HG03039 (cell line): ENCODE results near the gene SSH2.
"Not testable (repeated sequence)": the region's sequence is repeated elsewhere in the genome, so short reads cannot be mapped to it uniquely, and the experiment has no call there.

ENCODE experiments used
- ATAC-seq: cut with Tn5 transposase; IDR thresholded peaks from one replicate; pipeline ENCODE4 v1.9.1; 2021; ENCODE audit warnings: mild to moderate bottlenecking, moderate library complexity; ENCODE audit not compliant: unreplicated experiment

Gene SSH2

DNA sequence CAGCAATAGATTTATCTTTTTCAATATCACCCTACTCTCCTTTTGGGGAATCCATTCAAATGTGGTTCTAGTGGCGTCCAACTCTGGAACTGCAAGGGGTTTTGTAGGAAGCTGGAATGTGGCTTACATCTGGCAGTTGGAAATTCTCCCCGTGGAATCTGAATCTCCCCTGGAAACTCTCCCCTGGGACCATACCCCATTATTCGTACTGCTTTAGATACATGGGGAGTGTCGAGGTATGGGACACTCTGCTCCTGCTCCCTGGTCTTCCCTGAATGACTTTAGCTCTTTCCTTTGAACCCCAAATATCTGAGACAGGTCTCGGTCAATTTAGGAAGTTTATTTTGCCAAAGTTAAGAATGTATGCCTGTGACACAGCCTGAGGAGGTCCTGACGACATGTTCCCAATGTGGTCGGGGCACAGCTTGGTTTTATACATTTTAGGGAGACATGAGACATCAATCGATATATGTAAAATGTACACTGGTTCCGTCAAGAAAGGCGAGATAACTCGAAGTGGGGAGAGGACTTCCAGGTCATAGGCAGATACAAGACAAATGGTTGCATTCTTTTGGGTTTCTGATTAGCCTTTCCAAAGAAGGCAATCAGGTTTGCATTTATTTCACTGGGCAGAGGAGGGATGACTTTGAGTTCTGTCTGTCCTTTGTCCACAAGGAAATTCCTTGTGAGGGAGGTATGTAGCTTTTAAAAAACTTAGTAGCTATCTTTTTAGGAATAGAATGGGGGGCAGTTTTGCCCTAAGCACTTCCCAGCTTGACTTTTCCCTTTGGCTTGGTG, 218.2 kb downstream of the SSH2 start:
- ATAC-seq: no peak

DNA sequence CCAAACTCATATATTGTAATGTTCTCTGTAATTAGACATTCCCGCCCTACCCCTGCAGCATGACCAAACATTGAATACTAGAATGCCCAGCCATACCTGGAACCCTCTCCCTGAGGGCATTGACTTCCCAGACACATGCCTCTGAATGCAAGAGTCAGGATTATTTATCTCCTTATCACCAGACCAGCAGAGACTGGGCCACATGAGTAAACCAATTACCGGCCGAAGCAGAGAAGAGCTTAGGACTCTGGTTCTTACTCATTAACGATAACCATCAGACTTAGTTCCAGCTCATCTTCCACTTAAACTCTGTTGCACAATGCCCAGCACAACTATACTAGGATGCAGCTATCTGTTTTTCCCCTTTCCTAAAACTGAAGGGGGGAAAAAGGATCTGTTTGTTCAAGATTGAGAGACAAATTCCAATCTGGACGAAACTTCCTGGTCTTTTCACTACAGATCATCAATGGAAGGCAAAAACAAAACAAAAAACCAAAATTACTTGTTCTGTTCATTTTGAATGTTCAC, 219.1 kb downstream of the SSH2 start:
- ATAC-seq: no peak

DNA sequence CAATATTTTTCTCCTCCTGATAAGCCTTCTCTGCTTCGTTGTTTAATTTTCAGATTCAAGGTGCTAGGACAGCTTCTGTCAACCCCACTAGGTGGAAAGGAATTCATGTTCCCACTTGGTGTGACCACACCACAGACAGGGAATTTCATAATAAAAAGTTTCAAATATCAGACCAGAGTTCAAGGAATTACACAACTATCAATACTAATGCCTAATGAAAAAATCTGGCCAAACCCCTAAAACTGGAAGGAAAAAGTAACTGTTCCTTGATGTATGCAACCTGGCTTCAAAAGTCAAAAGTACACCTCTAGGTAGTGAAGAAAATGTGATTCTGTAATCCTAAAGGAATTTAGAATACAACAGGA, 219.5 kb downstream of the SSH2 start:
- ATAC-seq: no peak

DNA sequence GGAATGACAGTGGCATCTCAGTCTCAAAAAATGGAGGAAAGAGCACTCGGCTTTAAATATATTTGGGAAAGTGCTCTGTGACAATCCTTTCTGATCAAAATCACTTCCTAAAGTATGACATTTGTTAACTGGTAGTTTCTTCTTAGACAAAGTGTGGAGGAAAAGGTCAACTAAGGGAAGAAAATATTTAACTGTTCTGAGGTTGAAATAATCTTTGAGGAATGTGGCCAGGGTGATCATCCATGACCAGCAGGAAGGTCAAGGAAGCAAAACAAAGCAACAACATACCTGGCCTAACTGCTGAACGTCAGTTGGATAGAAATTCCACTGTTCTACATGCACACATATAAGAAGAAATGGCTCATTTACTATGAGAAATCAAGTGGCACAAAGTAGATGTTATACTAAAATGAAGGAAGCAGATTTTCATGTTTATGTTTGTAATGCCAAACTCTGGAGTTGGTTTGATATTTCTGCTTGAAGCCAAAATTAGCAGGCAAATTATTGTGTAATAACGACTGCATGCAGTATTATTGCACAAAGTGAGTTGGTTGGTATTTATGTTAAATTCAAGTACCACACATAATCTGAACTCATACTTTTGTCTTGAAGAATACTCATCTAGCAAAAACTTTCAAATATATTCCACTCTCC, 220.0 kb downstream of the SSH2 start:
- no peak for ATAC-seq

DNA sequence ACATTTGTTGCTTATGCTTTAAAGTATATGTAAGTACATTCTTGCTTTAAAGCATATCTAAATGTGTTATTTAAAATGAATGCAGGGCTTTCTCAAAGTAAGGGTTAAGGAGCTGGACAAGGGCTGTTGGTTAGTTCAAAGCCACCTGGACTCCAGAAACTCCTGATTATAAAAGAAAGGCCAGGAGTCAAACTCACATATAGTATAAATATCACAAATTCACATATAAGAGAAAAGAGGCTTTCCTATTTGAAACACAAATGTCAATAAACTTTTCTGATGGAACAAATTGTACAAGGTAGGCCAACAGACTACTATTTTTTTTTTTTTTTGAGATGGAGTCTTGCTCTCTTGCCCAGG, 222.8 kb downstream of the SSH2 start:
- ATAC-seq: no peak

DNA sequence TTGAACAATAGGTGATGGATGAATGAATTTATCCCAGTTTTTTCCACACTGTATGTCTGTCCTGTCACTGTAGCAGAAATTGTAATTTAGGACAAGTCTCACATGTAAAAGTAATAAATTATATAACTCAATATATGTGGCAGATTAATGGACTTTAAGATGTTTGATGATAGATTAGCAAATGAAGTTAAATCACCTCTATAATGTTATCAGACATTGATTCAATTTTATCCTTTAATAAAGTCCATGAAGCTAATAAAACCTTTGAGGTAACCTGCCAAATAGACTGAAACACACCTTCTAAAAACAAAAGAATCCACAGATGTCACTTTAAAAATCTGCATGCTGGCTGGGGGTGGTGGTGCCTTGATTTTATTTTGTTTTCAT, 224.0 kb downstream of the SSH2 start:
- no peak for ATAC-seq

DNA sequence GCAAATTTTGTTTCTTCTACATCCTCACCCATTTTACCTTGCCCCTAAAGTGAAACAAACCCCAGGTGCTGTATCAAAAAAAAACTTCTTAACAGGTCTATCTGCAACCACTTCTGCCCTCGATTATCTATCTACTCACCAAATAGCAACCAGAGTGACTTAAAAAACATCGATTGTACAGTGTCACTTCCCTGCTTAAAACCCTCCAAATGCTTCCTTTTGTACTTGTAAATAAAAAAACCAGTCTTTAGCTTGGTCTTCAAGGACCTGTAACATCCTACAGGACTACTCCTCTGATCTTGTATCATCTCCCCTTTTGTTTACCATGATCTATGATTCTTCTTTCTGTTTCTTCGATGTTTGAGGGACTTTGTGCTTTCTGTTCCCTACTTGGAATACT, 224.6 kb downstream of the SSH2 start:
- ATAC-seq: no peak

DNA sequence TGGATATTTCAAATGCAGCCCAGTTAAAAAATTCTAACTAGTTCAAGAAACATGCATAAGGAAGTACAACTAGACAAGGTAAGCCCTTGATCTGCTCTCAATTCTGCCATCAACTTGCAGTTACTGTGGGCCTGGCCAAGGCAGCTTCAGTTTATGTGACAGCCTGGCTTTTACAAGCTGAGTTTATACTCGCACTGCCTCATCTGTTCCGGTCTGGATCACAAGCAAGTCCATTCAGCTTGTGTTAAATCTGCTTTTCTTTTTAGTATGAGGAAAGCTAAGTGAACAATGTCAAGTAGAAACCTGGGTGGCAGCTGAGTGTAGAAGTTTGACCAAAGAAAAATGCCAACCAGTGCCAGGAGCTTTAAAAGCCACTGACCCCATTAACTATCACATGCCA, 230.7 kb downstream of the SSH2 start:
- no peak for ATAC-seq

DNA sequence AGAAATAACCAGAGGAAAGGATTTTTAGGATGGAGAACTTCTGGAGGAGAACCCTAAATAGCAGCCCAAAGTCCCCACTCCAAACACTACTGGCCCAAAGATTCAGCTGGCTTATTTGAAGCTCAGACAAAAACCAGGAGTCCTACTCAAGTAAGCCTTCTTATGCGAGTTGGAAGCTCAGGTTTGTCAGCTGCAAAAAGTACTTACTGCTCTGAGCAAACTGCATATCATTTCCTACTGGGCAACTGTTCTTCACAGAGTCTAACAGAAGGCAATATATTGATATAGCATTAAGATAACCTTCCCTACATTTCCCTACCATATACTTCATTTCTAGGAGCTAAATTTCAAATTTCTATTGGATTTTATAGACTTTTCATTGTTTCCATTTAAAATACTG, 231.2 kb downstream of the SSH2 start:
- no peak for ATAC-seq

DNA sequence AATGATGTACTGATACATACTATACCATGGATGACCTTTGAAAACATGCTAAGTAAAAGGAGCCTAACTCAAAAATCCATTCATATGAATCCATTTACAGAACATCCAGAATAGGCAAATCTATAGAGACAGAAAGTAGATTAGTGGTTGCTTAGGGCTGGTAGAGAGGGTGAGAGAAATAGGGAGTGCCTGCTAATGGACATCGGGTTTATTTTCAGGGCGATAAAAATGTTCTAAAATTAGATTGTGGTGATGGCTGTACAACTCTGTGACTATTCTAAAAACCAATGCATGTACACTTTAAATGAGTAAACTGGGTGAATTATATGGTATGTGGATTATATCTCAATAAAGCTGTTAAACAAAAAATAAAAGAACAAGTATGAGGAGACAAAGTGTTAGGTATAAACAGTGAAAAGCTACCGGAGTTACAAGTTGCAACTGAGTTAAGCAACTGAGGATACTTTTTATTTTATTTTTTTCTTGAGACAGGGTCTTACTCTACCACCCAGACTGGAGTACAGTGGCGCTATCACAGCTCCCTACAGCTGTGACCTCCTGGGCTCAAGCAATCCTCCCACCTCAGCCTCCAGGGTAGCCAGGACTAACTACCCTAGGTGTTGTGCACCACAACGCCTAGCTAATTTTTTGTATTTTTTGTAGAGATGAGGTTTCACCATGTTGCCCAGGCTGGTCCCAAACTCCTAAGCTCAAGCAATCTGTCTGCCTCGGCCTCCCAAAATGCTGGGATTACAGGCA, 231.8 kb downstream of the SSH2 start:
- no peak for ATAC-seq

DNA sequence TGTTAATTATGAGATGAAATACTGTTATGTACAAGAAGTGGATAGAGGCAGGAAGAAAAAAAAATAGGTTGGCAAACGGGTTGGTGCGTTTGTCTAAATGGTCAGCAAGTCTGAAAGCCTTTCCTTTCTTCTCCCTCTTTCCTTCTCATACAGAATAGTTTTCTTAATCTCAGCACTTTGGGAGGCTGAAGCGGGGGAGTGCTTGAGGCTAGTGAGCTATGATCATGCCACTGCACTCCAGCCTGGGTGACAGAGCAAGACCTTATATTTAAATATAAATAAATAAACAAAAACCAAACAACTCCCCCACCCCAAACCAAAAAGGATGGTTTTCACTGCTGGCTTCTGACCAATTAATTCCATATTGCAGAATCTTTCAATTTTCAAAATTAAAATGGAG, 232.7 kb downstream of the SSH2 start:
- ATAC-seq: no peak

DNA sequence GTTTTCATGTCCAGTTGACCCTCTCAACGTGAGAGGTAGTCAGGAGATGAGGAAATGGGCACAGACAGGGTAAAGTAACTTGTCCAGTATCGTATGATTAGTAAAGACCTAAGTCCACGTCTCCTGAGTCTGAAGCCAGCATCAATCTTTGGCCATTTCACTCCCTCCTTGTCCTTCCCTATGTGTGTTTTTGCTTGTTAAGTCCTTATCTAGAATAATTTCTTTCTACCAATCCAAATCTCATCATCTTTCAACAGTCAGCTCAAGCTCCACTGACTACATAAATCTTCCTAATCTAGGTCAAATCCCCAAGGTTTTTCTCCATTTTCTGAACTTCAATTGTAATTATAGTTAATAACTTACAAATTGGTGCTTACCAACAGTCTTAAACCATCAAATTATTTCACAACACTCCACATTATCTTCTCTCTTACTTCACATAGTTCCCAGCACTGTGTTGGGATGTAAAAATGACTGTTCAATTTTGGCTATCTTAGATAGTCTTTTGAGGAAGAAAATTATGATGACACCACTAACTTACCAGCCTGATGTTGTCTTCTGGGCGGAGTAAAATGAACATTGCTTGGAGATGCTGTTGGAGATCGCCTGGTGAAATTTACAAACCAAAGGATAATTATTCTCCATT, 235.0 kb downstream of the SSH2 start:
- ATAC-seq: no peak

DNA sequence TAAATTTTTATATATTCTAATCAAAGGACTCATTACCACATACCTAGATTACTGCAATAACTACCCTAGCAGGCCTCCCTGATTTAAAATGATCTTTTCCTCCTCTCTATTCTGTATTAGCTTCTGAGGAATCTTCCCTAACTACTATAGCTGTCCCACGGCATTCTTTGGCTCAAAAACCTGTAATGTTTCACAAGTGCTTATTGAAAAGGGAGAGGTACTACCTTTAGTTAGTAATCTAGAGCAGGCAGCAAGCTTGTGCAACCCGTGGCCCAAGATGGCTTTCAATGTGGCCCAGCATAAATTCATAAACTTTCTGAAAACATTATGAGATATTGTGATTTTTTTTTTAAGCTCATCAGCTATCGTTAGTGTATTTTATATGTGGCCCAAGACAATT, 236.3 kb downstream of the SSH2 start:
- no peak for ATAC-seq

DNA sequence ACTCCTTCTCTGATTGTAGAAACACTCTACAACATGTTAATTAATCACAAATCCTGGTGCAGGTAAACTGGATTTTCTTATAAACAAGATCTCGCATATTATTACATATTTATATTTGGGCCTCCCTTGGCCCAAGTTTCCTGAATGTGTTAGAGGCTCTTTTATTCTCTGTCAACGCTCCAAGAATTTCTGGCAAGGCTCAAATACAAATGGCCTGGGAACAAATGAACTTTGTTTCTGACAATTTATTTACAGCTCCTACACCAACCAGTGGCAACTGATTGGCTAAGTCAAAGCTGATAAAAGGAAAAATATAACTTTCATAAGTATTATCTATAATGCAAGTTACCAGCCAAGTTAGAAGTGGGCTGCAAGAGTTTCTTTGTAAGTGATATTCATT, 242.4 kb downstream of the SSH2 start:
- no peak for ATAC-seq

DNA sequence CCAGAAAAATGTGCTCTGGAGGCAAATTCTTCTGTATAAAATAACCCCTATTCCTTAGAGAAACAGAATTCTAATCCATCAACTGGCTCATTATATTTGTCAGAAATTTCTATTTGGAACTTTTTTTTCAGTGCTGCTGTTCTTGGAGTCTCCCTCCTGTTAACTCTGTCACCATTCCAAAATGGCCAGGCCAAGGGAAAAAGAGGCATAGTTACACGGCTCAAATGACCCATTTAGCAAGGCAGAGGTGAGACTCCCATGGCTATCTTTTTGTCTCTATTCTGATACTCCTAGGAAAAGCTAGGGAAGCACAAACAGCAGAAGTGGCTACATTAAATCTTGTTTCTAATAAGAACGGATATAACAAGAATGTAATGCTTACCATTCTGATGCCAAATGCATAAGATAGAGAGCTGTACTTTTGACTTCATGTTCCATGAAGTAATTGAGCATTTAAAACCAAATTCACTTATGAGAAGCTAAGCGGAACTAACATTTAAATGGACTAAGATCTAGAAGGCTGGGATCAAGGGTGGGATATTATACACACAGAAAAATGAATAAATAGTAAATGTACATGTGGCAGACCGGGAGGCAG, 242.9 kb downstream of the SSH2 start:
- ATAC-seq: no peak

DNA sequence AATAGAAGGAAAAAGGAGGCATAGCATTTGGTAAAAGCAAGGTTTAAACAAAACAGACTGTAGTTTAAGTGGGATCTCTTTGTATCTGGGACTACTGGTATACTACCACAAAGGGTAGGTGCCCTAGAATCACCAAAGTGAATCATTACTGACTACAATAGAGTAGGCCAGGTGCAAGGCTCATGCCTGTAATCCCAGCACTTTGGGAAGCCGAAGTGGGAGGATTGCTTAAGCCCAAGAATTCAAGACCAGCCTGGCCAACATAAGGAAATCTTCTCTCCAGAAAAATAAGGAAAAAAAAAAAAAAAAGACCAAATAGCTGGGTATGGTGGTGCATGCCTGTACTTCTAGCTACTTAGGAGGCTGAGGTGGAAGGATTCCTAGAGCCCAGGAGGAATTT, 246.5 kb downstream of the SSH2 start:
- no peak for ATAC-seq

DNA sequence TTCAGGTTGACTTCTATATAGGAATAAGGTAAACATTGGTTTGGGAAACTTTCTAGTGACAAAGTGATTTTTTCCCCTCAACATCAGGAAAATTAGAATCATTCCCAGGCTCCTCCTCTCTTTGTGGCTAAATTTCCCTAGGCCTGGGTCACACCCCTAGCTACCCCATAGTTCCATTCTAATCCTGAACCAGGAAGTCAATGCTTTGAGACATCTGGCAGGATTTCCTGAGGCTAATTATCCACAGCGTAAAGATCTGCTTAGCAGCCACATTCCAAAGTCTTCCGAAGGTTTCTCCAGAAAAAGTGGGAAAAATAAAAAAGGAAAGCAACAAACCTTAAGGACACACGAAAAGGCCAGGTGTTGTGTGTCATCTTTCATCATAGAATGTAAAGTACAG, 247.0 kb downstream of the SSH2 start:
- no peak for ATAC-seq

DNA sequence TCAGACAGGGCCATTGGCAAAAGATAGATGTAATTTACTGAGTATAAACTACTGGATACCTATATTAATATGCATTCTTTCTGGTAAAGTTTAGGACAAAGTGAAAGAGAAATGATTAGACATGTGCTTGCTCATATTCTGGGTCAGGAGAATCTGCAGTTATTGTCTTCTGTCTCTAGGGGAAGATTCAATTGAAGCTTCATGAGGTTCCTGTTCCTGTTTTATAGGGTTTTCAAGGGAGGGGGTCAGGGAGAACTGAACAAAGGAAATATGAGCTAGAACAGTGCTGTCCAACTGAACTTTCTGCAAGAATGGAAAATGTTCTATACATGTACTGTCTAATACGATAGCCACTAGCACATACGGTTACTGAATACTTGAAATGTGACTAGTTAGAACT, 248.0 kb downstream of the SSH2 start:
- no peak for ATAC-seq

DNA sequence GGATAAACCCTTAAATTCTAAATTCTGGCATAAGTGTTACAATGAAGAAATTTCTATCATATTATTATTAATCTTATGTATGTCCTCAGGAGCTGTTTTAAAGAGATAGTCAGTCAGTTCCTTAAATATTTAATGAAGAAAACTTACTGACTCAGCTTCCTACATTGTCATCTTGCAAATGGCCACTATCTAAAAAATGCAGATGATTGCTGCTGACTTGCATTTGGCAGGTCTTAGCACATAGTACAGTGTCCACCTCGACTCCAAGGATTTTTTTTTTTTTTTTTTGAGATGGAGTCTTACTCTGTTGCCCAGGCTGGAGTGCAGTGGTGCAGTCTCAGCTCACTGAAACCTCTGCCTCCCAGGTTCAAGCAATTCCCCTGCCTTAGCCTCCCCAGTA, 252.2 kb downstream of the SSH2 start:
- ATAC-seq: no peak

DNA sequence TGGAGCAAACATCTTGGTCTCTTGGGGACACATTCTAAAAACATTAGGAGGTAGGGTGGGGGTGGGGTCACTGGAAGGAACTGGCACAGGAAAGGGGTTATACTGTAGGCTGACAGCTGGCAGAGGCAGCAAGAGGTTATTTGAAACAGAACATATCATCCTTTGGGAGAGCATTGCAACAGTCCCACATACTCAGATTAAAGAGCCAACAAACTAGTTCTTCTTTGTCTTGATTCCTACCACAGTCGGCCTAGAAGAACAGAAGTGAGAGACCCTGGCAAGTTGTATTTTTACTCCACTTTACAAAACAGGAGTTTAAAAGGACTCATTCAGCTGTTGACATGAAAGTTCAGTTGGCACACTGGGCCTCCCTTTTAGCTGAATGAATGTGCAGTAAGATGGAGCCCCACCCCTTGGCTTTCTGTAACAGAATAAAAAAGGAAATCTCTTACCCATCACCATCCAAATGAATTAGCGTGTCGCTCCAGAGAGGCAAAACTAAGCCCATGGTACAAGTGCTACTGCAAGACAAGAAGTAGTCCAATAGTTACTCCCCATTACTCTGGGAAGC, 252.7 kb downstream of the SSH2 start:
- no peak for ATAC-seq

DNA sequence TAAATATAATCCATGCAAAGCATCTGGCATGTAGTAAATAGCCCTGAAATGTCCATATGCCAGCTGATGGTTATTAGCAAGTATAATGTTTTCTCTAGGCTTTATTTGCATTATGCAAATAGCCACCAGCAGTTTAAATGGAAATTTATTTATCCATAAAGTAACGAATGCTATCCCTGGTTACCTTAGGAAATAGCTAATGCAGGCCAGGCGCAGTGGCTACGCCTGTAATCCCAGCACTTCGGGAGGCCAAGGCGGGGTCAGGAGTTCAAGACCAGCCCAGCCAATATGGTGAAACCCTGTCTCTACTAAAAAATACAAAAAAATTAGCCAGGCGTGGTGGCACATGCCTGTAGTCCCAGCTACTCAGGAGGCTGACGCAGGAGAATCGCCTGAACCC, 254.1 kb downstream of the SSH2 start:
- not testable (repeated sequence) for ATAC-seq
